ENCODE measurements around the gene GAREM2. TPM values are rescaled to one million over a fixed set of nuclear protein-coding genes. Genes with fewer than 3 reads are reported as not detected.

Gene GAREM2
- total RNA-seq, 2 donors from 2014 or later = 2.7 to 7.4 TPM

GRCh38 chr2:26214759-26215158, 41.9 kb downstream of the GAREM2 start:
- DNase-seq (no peak), ATAC-seq (peak; percentile 70)
- intact Hi-C loops (cut with DNase I, micrococcal nuclease) = no loop called here

GRCh38 chr2:26215833-26216232, 42.9 kb downstream of the GAREM2 start:
- DNase-seq (no peak), ATAC-seq (no peak)
- intact Hi-C loops (cut with DNase I, micrococcal nuclease) = no loop called here

GRCh38 chr2:26216587-26216986, 43.7 kb downstream of the GAREM2 start:
- intact Hi-C loops (cut with DNase I, micrococcal nuclease) = no loop called here
- ATAC-seq (no peak), DNase-seq (no peak)

- DNase-seq (no peak), ATAC-seq (no peak)
- intact Hi-C loops (cut with DNase I, micrococcal nuclease) = no loop called here
Measured at GRCh38 chr2:26217720-26218119, 44.8 kb downstream of the GAREM2 start.

DNA sequence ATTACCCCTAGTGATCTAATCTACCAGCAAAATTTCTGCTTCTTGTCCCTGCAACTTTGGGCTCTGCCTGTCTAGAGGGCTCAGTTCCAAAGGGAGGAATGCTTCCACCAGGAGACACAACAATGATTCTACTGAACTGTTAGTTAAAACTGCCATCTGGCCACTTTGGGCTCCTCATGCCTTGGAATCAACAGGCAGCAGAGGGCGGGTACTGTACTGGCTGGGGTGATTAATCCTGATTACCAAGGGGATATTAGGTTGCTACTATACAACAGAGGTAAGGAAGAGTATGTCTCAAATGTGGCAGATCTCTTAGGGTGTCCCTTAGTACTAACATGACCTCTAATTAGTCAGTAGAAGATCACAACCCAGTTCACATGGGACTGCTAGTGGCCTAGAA, 50.1 kb downstream of the GAREM2 start:
- ATAC-seq = no peak
- intact Hi-C loops (cut with DNase I, micrococcal nuclease) = no loop called here
- no peak for DNase-seq

GRCh38 chr2:26224095-26224494, 51.2 kb downstream of the GAREM2 start:
- ATAC-seq (no peak), DNase-seq (no peak)
- intact Hi-C loops (cut with DNase I, micrococcal nuclease) = no loop called here

- ATAC-seq (no peak), DNase-seq (no peak)
Measured at GRCh38 chr2:26229595-26229994, 56.7 kb downstream of the GAREM2 start.

DNA sequence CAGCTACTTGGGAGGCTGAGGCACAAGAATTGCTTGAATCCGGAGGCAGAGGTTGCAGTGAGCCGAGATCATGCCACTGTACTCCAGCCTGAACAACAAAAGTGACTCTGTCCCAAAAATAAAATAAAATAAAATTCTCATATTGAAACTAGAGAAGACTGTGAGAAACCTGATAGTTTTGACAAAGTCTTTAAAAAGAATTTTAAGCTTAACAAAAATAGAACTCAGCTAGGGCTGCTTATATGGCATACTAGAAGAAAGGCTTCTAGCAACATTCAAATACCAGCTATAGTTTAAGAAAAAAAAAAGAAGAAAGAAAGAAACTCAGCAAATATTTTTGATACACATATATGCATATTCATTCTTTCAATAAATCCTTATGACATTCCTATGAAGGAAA, 57.9 kb downstream of the GAREM2 start:
- DNase-seq = no peak
- no peak for ATAC-seq
- intact Hi-C loops (cut with DNase I, micrococcal nuclease) = no loop called here

More at GRCh38 chr2:26229595-26229994, 56.7 kb downstream of the GAREM2 start:
- intact Hi-C loops (cut with DNase I, micrococcal nuclease) = no loop called here

GRCh38 chr2:26235089-26235488, 62.2 kb downstream of the GAREM2 start:
- no peak for DNase-seq
- intact Hi-C loops (cut with DNase I, micrococcal nuclease) = no loop called here
- peak; percentile 30 for ATAC-seq

DNA sequence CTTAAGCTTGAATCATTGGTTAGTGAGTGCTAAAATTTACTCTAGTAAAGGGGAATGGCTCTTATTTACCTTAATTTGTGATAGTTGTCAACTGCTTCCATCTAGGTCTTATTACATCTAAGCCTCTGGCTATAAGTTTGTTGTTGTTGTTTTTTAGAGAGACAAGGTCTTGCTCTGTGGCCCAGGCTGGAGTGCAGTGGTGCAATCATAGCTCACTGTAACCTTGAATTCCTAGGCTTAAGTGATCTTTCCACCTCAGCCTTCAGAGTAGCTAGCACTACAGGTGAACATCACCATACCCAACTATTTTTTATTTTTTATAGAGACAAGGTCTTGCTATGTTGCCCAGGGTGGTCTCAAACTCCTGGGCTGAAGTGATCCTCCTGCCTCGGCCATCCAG, 65.0 kb downstream of the GAREM2 start:
- DNase-seq (no peak), ATAC-seq (no peak)
- intact Hi-C loops (cut with DNase I, micrococcal nuclease) = no loop called here

GRCh38 chr2:26238311-26238958, 65.5 kb downstream of the GAREM2 start:
- intact Hi-C loops (cut with DNase I, micrococcal nuclease) = no loop called here
- ATAC-seq (no peak), DNase-seq (no peak)

Other genes with a start within 250 kb of the GAREM2 start
- 1 to 10 TPM; 2.0 to 2.3 TPM for gene KIF3C, start 190.6 kb upstream of the GAREM2 start, total RNA-seq
- 100 to 1,000 TPM; 171 to 173 TPM for gene RAB10, start 139.0 kb upstream of the GAREM2 start, total RNA-seq
- gene HADHA, start 71.5 kb downstream of the GAREM2 start, total RNA-seq = 100 to 1,000 TPM; 239 to 294 TPM
- 100 to 1,000 TPM; 166 to 180 TPM for gene HADHB, start 71.9 kb downstream of the GAREM2 start, total RNA-seq
- gene SELENOI, start 173.1 kb downstream of the GAREM2 start, total RNA-seq = 10 to 100 TPM; 31.7 to 44.5 TPM
- gene ADGRF3, start 173.7 kb downstream of the GAREM2 start, total RNA-seq = under 1 TPM; 0.34 to 0.49 TPM
- not detected for gene DRC1, start 228.8 kb downstream of the GAREM2 start, total RNA-seq